T-helper 1 cell treated with Interleukin-12 subunit alpha and Interleukin-12 subunit beta and Interleukin-4 antibody, amounts not matched to agents 30 μg/mL and 1 μg/mL, for 36 hours (primary cell): ENCODE measurements around the gene NSMCE1.

Experiments used
- H3K27ac Mint-ChIP-seq: one replicate; pipeline ENCODE4 v1.8.0; 2021; ENCODE audit warnings: mild to moderate bottlenecking, mixed read lengths
- H3K27me3 Mint-ChIP-seq: one replicate; pipeline ENCODE4 v1.8.0; 2021; ENCODE audit warnings: low read depth, mixed read lengths
- H3K36me3 Mint-ChIP-seq: one replicate; pipeline ENCODE4 v1.8.0; 2021; ENCODE audit warnings: low read depth, mixed read lengths
- H3K4me1 Mint-ChIP-seq: one replicate; pipeline ENCODE4 v1.8.0; 2021; ENCODE audit warnings: low read depth, mixed read lengths
- H3K4me3 Mint-ChIP-seq: one replicate; pipeline ENCODE4 v1.8.0; 2021; ENCODE audit warnings: mild to moderate bottlenecking, moderate library complexity, mixed read lengths
- H3K9me3 Mint-ChIP-seq: one replicate; pipeline ENCODE4 v1.8.0; 2021; ENCODE audit warnings: mixed read lengths

Gene NSMCE1

GRCh38 chr16:27238016-27238587, 30.5 kb downstream of the NSMCE1 start:
- H3K4me3 Mint-ChIP-seq = peak overlapping the region; percentile 72
- no peaks in the 10 kb centered on the region for H3K27me3 Mint-ChIP-seq
- no peaks in the 10 kb centered on the region for H3K9me3 Mint-ChIP-seq
- peaks cover 70% of the 10 kb centered on the region for H3K4me1 Mint-ChIP-seq
- peaks cover 23% of the 10 kb centered on the region for H3K36me3 Mint-ChIP-seq
- H3K27ac Mint-ChIP-seq = peak overlapping the region; percentile 97

- H3K27ac Mint-ChIP-seq = peak overlapping the region; percentile 97
- no peaks in the 10 kb centered on the region for H3K9me3 Mint-ChIP-seq
- H3K36me3 Mint-ChIP-seq = peaks cover 28% of the 10 kb centered on the region
- H3K4me3 Mint-ChIP-seq = peak overlapping the region; percentile 72
- H3K27me3 Mint-ChIP-seq = no peaks in the 10 kb centered on the region
- peaks cover 71% of the 10 kb centered on the region for H3K4me1 Mint-ChIP-seq
Observed at GRCh38 chr16:27237219-27238015, 31.2 kb downstream of the NSMCE1 start.

- Mint-ChIP-seq H3K9me3 (no peaks in the 10 kb centered on the region), H3K27ac (peak overlapping the region; percentile 97), H3K4me1 (peaks cover 73% of the 10 kb centered on the region), H3K27me3 (no peaks in the 10 kb centered on the region), H3K36me3 (peaks cover 32% of the 10 kb centered on the region), H3K4me3 (peak overlapping the region; percentile 72)
Observed at GRCh38 chr16:27236635-27237218, 31.8 kb downstream of the NSMCE1 start.

- peaks cover 31% of the 10 kb centered on the region for H3K36me3 Mint-ChIP-seq
- no peaks in the 10 kb centered on the region for H3K27me3 Mint-ChIP-seq
- H3K4me3 Mint-ChIP-seq = peak overlapping the region; percentile 73
- H3K4me1 Mint-ChIP-seq = peaks cover 75% of the 10 kb centered on the region
- H3K9me3 Mint-ChIP-seq = no peaks in the 10 kb centered on the region
- H3K27ac Mint-ChIP-seq = peak overlapping the region; percentile 97
Observed at GRCh38 chr16:27235938-27236245, 32.7 kb downstream of the NSMCE1 start.

- H3K27ac Mint-ChIP-seq = peak overlapping the region; percentile 97
- no peaks in the 10 kb centered on the region for H3K9me3 Mint-ChIP-seq
- peaks cover 36% of the 10 kb centered on the region for H3K36me3 Mint-ChIP-seq
- H3K4me1 Mint-ChIP-seq = peaks cover 81% of the 10 kb centered on the region
- H3K4me3 Mint-ChIP-seq = peak overlapping the region; percentile 73
- no peaks in the 10 kb centered on the region for H3K27me3 Mint-ChIP-seq
Observed at GRCh38 chr16:27235055-27235937, 33.3 kb downstream of the NSMCE1 start.

GRCh38 chr16:27234603-27235002, 34.0 kb downstream of the NSMCE1 start:
- H3K4me3 Mint-ChIP-seq = peak overlapping the region; percentile 73

GRCh38 chr16:27234171-27234570, 34.4 kb downstream of the NSMCE1 start:
- H3K4me1 Mint-ChIP-seq = peaks cover 77% of the 10 kb centered on the region
- H3K27ac Mint-ChIP-seq = peak overlapping the region; percentile 97
- H3K27me3 Mint-ChIP-seq = no peaks in the 10 kb centered on the region
- H3K9me3 Mint-ChIP-seq = no peaks in the 10 kb centered on the region
- H3K36me3 Mint-ChIP-seq = peaks cover 37% of the 10 kb centered on the region
- H3K4me3 Mint-ChIP-seq = no peak overlapping the region

More at GRCh38 chr16:27234603-27235002, 34.0 kb downstream of the NSMCE1 start:
- Mint-ChIP-seq H3K4me1 (peaks cover 78% of the 10 kb centered on the region), H3K27ac (peak overlapping the region; percentile 97), H3K36me3 (peaks cover 36% of the 10 kb centered on the region), H3K27me3 (no peaks in the 10 kb centered on the region), H3K9me3 (no peaks in the 10 kb centered on the region)

GRCh38 chr16:27233731-27234130, 34.8 kb downstream of the NSMCE1 start:
- Mint-ChIP-seq H3K36me3 (peaks cover 40% of the 10 kb centered on the region), H3K27me3 (no peaks in the 10 kb centered on the region), H3K4me3 (no peak overlapping the region), H3K9me3 (no peaks in the 10 kb centered on the region), H3K4me1 (peaks cover 77% of the 10 kb centered on the region), H3K27ac (peak overlapping the region; percentile 97)

- Mint-ChIP-seq H3K27ac (peak overlapping the region; percentile 89), H3K4me3 (peak overlapping the region; percentile 55), H3K36me3 (peaks cover 40% of the 10 kb centered on the region), H3K9me3 (no peaks in the 10 kb centered on the region), H3K27me3 (no peaks in the 10 kb centered on the region), H3K4me1 (peaks cover 70% of the 10 kb centered on the region)
Observed at GRCh38 chr16:27232901-27233625, 35.5 kb downstream of the NSMCE1 start.

- Mint-ChIP-seq H3K4me3 (peak overlapping the region; percentile 55), H3K27me3 (no peaks in the 10 kb centered on the region), H3K9me3 (no peaks in the 10 kb centered on the region), H3K27ac (peak overlapping the region; percentile 89), H3K36me3 (peaks cover 36% of the 10 kb centered on the region), H3K4me1 (peaks cover 62% of the 10 kb centered on the region)
Observed at GRCh38 chr16:27232061-27232900, 36.3 kb downstream of the NSMCE1 start.

GRCh38 chr16:27231692-27232060, 36.9 kb downstream of the NSMCE1 start:
- Mint-ChIP-seq H3K27ac (peak overlapping the region; percentile 89), H3K4me3 (peak overlapping the region; percentile 55), H3K27me3 (no peaks in the 10 kb centered on the region), H3K36me3 (peaks cover 34% of the 10 kb centered on the region), H3K9me3 (no peaks in the 10 kb centered on the region), H3K4me1 (peaks cover 56% of the 10 kb centered on the region)

GRCh38 chr16:27230562-27231001, 38.0 kb downstream of the NSMCE1 start:
- Mint-ChIP-seq H3K4me1 (peaks cover 55% of the 10 kb centered on the region), H3K36me3 (peaks cover 38% of the 10 kb centered on the region), H3K27ac (peak overlapping the region; percentile 83), H3K9me3 (no peaks in the 10 kb centered on the region), H3K4me3 (peak overlapping the region; percentile 68), H3K27me3 (no peaks in the 10 kb centered on the region)

- H3K36me3 Mint-ChIP-seq = peaks cover 35% of the 10 kb centered on the region
- H3K27me3 Mint-ChIP-seq = no peaks in the 10 kb centered on the region
- peaks cover 49% of the 10 kb centered on the region for H3K4me1 Mint-ChIP-seq
- H3K9me3 Mint-ChIP-seq = no peaks in the 10 kb centered on the region
- no peak overlapping the region for H3K27ac Mint-ChIP-seq
- no peak overlapping the region for H3K4me3 Mint-ChIP-seq
Observed at GRCh38 chr16:27229891-27230470, 38.6 kb downstream of the NSMCE1 start.
